Endothelial cell of umbilical vein (primary cell): ENCODE measurements around the gene BID. TPM values are rescaled to one million over a fixed set of nuclear protein-coding genes. Genes with fewer than 3 reads are reported as not detected.

ENCODE experiments used
- BruUV-seq: library from RNA; stranded (reverse); fragments of 400-500 nt; replicated peaks from 2 replicates; lab custom pipeline; 2021; lab: Mats Ljungman, UMichigan
- CTCF ChIA-PET: fragments of 300-600, 350-600 bp; sonication (Branson Sonifier 250); formaldehyde crosslinking; loops from one replicate; lab custom pipeline; 2021; ENCODE audit warnings: antibody characterized with exemption, inconsistent platforms; lab: Charles Lee
- POLR2A ChIA-PET: fragments of 300-600, 350-600 bp; sonication (Branson Sonifier 250); formaldehyde crosslinking; loops from one replicate; lab custom pipeline; 2021; ENCODE audit warnings: antibody characterized with exemption, inconsistent platforms; lab: Charles Lee
- DNase-seq: peaks from one replicate; pipeline ENCODE4 v3.0.0-alpha.2; 2011; ENCODE audit warnings: low read depth, low spot score
- FAIRE-seq: peaks from 2 replicates; lab custom pipeline; 2011; peaks lifted over from hg19 to GRCh38; lab: Jason Lieb, UNC
- H2AFZ ChIP-seq: 2 replicates; pipeline ENCODE4 v1.6.0; 2012; ENCODE audit warnings: low read depth, low read length, control low read depth, inconsistent platforms
- H3K27ac ChIP-seq: 2 replicates; pipeline ENCODE4 v1.5.1; 2011; ENCODE audit warnings: low read depth, mild to moderate bottlenecking, control low read depth, low read length, moderate library complexity; ENCODE audit not compliant: insufficient read depth
- H3K27me3 ChIP-seq, 2 experiments: 2 replicates each; pipeline versions ENCODE4 v1.6.0 to v1.6.1; 2011; ENCODE audit warnings: low read length in 2 of 2, mixed read lengths in 1 of 2; ENCODE audit not compliant: control insufficient read depth in 2 of 2, insufficient read depth in 2 of 2
- H3K36me3 ChIP-seq, 2 experiments: 2 replicates in 1 of 2; 3 replicates in 1 of 2; pipeline ENCODE4 v1.5.1; 2011; ENCODE audit warnings: low read length in 2 of 2, mild to moderate bottlenecking in 1 of 2, moderate library complexity in 1 of 2; ENCODE audit not compliant: control insufficient read depth in 2 of 2, insufficient read depth in 2 of 2; ENCODE audit errors: extremely low read depth in 1 of 2
- H3K4me1 ChIP-seq: 3 replicates; pipeline ENCODE4 v1.5.1; 2011; ENCODE audit warnings: mild to moderate bottlenecking, low read length; ENCODE audit not compliant: control insufficient read depth, insufficient read depth; ENCODE audit errors: extremely low read depth
- H3K4me2 ChIP-seq: 2 replicates; pipeline ENCODE4 v1.6.1; 2011; ENCODE audit warnings: low read length, control low read depth, mixed read lengths; ENCODE audit not compliant: insufficient read depth
- H3K4me3 ChIP-seq, 3 experiments: fragments of 200-600 bp in 1 of 3; sonication (generic), shearing (Covaris generic) in 1 of 3; replicated peaks in 1 of 3; 2 replicates each; pipeline ENCODE4 v1.5.1; 2011 to 2016; ENCODE audit warnings: control low read depth in 3 of 3, low read length in 3 of 3, mild to moderate bottlenecking in 2 of 3, inconsistent platforms in 1 of 3, low read depth in 1 of 3, moderate library complexity in 1 of 3; ENCODE audit not compliant: insufficient read depth in 1 of 3
- H3K79me2 ChIP-seq: 2 replicates; pipeline ENCODE4 v1.6.0; 2012; ENCODE audit warnings: low read length, inconsistent platforms; ENCODE audit not compliant: control insufficient read depth, insufficient read depth
- H3K9ac ChIP-seq: replicated peaks from 2 replicates; pipeline ENCODE3; 2011; ENCODE audit warnings: low read length, control low read depth; ENCODE audit not compliant: insufficient read depth; ENCODE audit errors: extremely low read depth
- H3K9me1 ChIP-seq: replicated peaks from 3 replicates; pipeline ENCODE4 v1.6.0; 2011; ENCODE audit warnings: mild to moderate bottlenecking, low read length; ENCODE audit not compliant: control insufficient read depth, insufficient read depth; ENCODE audit errors: extremely low read depth
- H3K9me3 ChIP-seq: replicated peaks from 2 replicates; pipeline ENCODE4 v1.5.1; 2012; ENCODE audit warnings: low read length, inconsistent platforms; ENCODE audit not compliant: control insufficient read depth, insufficient read depth
- H4K20me1 ChIP-seq: replicated peaks from 2 replicates; pipeline ENCODE3; 2011; ENCODE audit warnings: mild to moderate bottlenecking, low read length; ENCODE audit not compliant: control insufficient read depth, insufficient read depth; ENCODE audit errors: extremely low read depth
- EZH2 ChIP-seq: IDR thresholded peaks from 2 replicates; pipeline ENCODE4 v1.6.1; 2012; ENCODE audit warnings: borderline replicate concordance, low read depth, mild to moderate bottlenecking, moderate library complexity, low read length, inconsistent platforms; ENCODE audit not compliant: severe bottlenecking
- FOS ChIP-seq: IDR thresholded peaks from 2 replicates; pipeline ENCODE4 v1.6.1; 2011; ENCODE audit warnings: mild to moderate bottlenecking, low read length, moderate library complexity, borderline replicate concordance; ENCODE audit not compliant: insufficient read depth
- GATA2 ChIP-seq: IDR thresholded peaks from 2 replicates; pipeline ENCODE4 v1.7.0; 2011; ENCODE audit warnings: low read depth, mild to moderate bottlenecking, moderate library complexity, mixed read lengths, low read length; ENCODE audit not compliant: insufficient read length, insufficient read depth
- JUN ChIP-seq: IDR thresholded peaks from 2 replicates; pipeline ENCODE4 v1.6.1; 2011; ENCODE audit warnings: borderline replicate concordance, low read depth; ENCODE audit not compliant: insufficient read length, insufficient read depth
- MAX ChIP-seq: IDR thresholded peaks from 2 replicates; pipeline ENCODE4 v1.6.1; 2011; ENCODE audit not compliant: insufficient read depth, insufficient read length
- MYC ChIP-seq: IDR thresholded peaks from one replicate; pipeline ENCODE4 v1.6.1; 2011; ENCODE audit warnings: mild to moderate bottlenecking, low read depth, low read length
- POLR2A ChIP-seq: IDR thresholded peaks from 2 replicates; pipeline ENCODE4 v1.6.1; 2012; ENCODE audit warnings: low read depth, mild to moderate bottlenecking, control low read depth, low read length
- POLR2AphosphoS5 ChIP-seq: IDR thresholded peaks from 2 replicates; pipeline ENCODE4 v1.6.1; 2012; ENCODE audit warnings: low read depth, mild to moderate bottlenecking, control low read depth, low read length, moderate library complexity; ENCODE audit not compliant: insufficient read depth
- dilution Hi-C: fragments of 300-500 bp; cut with MboI; formaldehyde crosslinking; loops from one replicate; pipeline ENCODE4 v1.15.0; 2019; ENCODE audit warnings: low sequenced_read_pairs; ENCODE audit not compliant: extremely low pct_ligation_motif_present
- intact Hi-C: fragments of 100-400 bp; cut with micrococcal nuclease; formaldehyde crosslinking; loops from one replicate; pipeline ENCODE4 v1.10.0; 2022
- polyA plus RNA-seq, 4 experiments: library from polyadenylated mRNA; depleted of rRNA in 3 of 4; stranded (reverse) in 3 of 4; unstranded in 1 of 4; fragments of >200 nt; gene quantifications; 2 replicates each; pipeline versions ENCODE4 v1.2.1 to v1.2.3, GENCODE V29; 2011 to 2012; ENCODE audit warnings: missing spikeins in 1 of 4
- total RNA-seq: library from RNA; stranded (reverse); gene quantifications from 2 replicates; pipeline ENCODE4 v1.2.3, GENCODE V29; 2021
- TF ChIP-seq, protein P1 (sequence below), 2 donors: IDR thresholded peaks; 1 replicate in 1 of 2; 2 replicates in 1 of 2; pipeline ENCODE4 v1.5.1; 2011; ENCODE audit warnings: low read length in 2 of 2, mild to moderate bottlenecking in 2 of 2, moderate library complexity in 2 of 2, control low read depth in 1 of 2, inconsistent platforms in 1 of 2, low read depth in 1 of 2; ENCODE audit not compliant: insufficient read depth in 1 of 2; ENCODE audit errors: extremely low read depth in 1 of 2

The BID gene
- total and polyA plus RNA-seq, 2 donors (not counting 3 experiments of a cell fraction or from before 2014, with no cell fraction given) = 39.0 to 119 TPM

- H3K79me2 ChIP-seq = no peaks in the 10 kb centered on the region
- dilution Hi-C loops (no loop called here), intact Hi-C loops (no loop called here)
- FAIRE-seq (no peak), DNase-seq (no peak)
- no peak overlapping the region for H2AFZ ChIP-seq
- no peak for TF ChIP-seq MYC
- no peak for TF ChIP-seq POLR2AphosphoS5
- no peak for TF ChIP-seq GATA2
- no peak for TF ChIP-seq EZH2
- TF ChIP-seq POLR2A = no peak
- TF ChIP-seq JUN = no peak
- TF ChIP-seq, protein P1, sequence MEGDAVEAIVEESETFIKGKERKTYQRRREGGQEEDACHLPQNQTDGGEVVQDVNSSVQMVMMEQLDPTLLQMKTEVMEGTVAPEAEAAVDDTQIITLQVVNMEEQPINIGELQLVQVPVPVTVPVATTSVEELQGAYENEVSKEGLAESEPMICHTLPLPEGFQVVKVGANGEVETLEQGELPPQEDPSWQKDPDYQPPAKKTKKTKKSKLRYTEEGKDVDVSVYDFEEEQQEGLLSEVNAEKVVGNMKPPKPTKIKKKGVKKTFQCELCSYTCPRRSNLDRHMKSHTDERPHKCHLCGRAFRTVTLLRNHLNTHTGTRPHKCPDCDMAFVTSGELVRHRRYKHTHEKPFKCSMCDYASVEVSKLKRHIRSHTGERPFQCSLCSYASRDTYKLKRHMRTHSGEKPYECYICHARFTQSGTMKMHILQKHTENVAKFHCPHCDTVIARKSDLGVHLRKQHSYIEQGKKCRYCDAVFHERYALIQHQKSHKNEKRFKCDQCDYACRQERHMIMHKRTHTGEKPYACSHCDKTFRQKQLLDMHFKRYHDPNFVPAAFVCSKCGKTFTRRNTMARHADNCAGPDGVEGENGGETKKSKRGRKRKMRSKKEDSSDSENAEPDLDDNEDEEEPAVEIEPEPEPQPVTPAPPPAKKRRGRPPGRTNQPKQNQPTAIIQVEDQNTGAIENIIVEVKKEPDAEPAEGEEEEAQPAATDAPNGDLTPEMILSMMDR (IDR thresholded peaks at IDR 0.05; ENCODE audit: extremely low read depth in 1 of 2, insufficient read depth in 1 of 2, low read depth in 1 of 2, low read length in 2 of 2) = no peak
- TF ChIP-seq MAX = no peak
- no peak for TF ChIP-seq FOS
- no peak overlapping the region for H3K4me2 ChIP-seq
- POLR2A ChIA-PET = no interaction called here
- H3K27ac ChIP-seq = no peak overlapping the region
- H3K9ac ChIP-seq = no peak overlapping the region
- CTCF ChIA-PET = interaction anchor here (1.2 to 7.4 kb wide), 4 partner anchors 21 to 333 kb away, joined by 3 to 122 read pairs (median 52); partner anchors contain the start of gene PEX26
- H3K9me3 ChIP-seq = no peaks in the 10 kb centered on the region
- no peaks in the 10 kb centered on the region for H3K36me3 ChIP-seq
- no peaks in the 10 kb centered on the region for H4K20me1 ChIP-seq
- H3K4me1 ChIP-seq = no peaks in the 10 kb centered on the region
- no peaks in the 10 kb centered on the region for H3K27me3 ChIP-seq
- H3K9me1 ChIP-seq = no peaks in the 10 kb centered on the region
- no TSS peak for BruUV-seq
- no peak overlapping the region for H3K4me3 ChIP-seq
These were observed 29.8 kb downstream of the BID start for GRCh38 chr22:17744430-17744829.
